Gastrocnemius medialis (tissue), 4 donors: Measurements from ENCODE around the gene NRDE2.

Experiments used
- POLR2A ChIP-seq, 2 donors: fragments of 450-650 bp; IDR thresholded peaks; one replicate each; pipeline ENCODE4 v1.6.1; 2017; ENCODE audit warnings: antibody characterized with exemption in 2 of 2, mild to moderate bottlenecking in 2 of 2, moderate library complexity in 2 of 2
- TF ChIP-seq, protein P1 (sequence below), 5 experiments: fragments of 450-650 bp in 3 of 5; fragments of 200-600 bp in 2 of 5; sonication (generic) in 2 of 5; IDR thresholded peaks in 4 of 5; conservative IDR thresholded peaks in 1 of 5; 1 replicate in 4 of 5; 2 replicates in 1 of 5; pipeline ENCODE4 v1.5.1; 2016 to 2019; ENCODE audit warnings: antibody characterized with exemption in 5 of 5, mild to moderate bottlenecking in 3 of 5, moderate library complexity in 3 of 5

DNA sequence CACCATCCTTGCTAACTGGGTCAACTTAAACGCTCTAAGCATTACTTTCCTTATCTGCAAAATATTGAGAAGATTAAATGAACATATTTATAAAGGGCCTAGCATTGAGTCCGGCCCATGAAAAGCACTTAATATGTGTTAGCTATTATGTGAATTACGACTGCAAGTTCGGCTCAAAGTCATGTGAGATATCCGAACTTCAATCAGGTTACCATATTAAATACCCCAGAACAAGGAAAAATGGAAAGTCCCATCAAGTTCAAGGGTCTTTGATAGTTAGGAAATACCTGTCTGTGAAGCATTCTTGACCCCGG lies 487 bp upstream of the NRDE2 start:
- TF ChIP-seq POLR2A (IDR thresholded peaks at IDR 0.05) = no peak
- TF ChIP-seq, protein P1, sequence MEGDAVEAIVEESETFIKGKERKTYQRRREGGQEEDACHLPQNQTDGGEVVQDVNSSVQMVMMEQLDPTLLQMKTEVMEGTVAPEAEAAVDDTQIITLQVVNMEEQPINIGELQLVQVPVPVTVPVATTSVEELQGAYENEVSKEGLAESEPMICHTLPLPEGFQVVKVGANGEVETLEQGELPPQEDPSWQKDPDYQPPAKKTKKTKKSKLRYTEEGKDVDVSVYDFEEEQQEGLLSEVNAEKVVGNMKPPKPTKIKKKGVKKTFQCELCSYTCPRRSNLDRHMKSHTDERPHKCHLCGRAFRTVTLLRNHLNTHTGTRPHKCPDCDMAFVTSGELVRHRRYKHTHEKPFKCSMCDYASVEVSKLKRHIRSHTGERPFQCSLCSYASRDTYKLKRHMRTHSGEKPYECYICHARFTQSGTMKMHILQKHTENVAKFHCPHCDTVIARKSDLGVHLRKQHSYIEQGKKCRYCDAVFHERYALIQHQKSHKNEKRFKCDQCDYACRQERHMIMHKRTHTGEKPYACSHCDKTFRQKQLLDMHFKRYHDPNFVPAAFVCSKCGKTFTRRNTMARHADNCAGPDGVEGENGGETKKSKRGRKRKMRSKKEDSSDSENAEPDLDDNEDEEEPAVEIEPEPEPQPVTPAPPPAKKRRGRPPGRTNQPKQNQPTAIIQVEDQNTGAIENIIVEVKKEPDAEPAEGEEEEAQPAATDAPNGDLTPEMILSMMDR (IDR thresholded peaks at IDR 0.05 in 4 of 5, conservative IDR thresholded peaks at IDR 0.05 in 1 of 5) = no peak
